Measurements from ENCODE around the gene AQP12B. TPM values are rescaled to one million over a fixed set of nuclear protein-coding genes. Genes with fewer than 3 reads are reported as not detected.

The AQP12B gene
- total and polyA plus RNA-seq, 4 donors = not detected

DNA sequence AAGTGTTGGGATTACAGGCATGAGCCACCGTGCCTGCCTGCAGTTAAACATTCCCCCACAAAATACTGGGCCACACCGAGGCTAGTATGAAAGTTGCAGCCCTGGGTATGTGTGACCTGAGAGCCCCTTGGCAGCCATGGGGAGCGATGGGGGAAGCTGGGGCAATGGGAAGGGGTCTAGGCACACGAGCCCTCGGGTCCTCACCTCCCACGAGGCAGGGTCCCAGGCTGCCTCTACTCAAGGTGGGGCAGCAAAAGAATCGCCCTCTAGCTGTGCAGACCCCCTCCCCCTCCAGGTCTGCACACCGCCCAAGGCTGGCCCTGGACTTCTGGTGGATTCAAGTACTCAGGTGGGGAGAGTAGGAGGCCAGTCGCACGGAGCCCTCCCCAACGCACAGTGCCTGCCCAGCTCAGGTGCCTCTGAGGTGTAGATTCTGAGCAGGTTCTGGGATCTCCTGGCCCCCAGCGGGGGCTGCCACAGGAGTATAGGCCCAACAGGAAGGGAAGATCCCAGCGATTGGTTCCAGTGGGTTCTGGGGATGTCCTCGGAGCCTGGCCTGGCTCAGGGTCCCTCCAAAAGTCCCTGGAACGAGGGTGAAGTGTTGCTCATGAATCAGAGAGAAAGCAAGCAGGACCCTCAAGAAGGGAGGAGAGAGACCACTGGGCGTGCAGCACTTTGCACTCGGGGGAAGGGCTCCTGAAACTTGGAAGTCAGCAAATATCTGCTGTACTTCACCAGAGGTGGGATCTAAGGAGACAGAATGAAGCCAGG lies 54.8 kb downstream of the AQP12B start:
- H3K4me1 ChIP-seq (ENCODE audit: control insufficient read depth in 4 of 4, insufficient read depth in 4 of 4, low read length in 3 of 4) = peaks cover 0 to 2% (median 0%) of the 10 kb centered on the region in 4 donors
- H3K27me3 ChIP-seq (ENCODE audit: control insufficient read depth in 4 of 4, insufficient read depth in 4 of 4, low read length in 3 of 4) = no peaks in the 10 kb centered on the region
- H3K9ac ChIP-seq (ENCODE audit: low read depth in 1 of 2, low read length in 2 of 2) = no peak overlapping the region
- no peaks in the 10 kb centered on the region for H3K36me3 ChIP-seq (ENCODE audit: control insufficient read depth in 4 of 4, insufficient read depth in 3 of 4, low read depth in 1 of 4, low read length in 3 of 4)
- WGBS = 88% methylated on average over 17 of the region's 17 CpGs
- TF ChIP-seq, protein P1, sequence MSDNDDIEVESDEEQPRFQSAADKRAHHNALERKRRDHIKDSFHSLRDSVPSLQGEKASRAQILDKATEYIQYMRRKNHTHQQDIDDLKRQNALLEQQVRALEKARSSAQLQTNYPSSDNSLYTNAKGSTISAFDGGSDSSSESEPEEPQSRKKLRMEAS (IDR thresholded peaks at IDR 0.05) = no peak
- no peak for DNase-seq (ENCODE audit: low spot score)
- H3K4me3 ChIP-seq (ENCODE audit: low read depth in 1 of 3, low read length in 3 of 3) = no peak overlapping the region
- no peaks in the 10 kb centered on the region for H3K9me3 ChIP-seq (ENCODE audit: control insufficient read depth in 4 of 4, low read length in 3 of 4)
- no peak overlapping the region for H3K27ac ChIP-seq (ENCODE audit: low read depth in 1 of 2, low read length in 2 of 2)

DNA sequence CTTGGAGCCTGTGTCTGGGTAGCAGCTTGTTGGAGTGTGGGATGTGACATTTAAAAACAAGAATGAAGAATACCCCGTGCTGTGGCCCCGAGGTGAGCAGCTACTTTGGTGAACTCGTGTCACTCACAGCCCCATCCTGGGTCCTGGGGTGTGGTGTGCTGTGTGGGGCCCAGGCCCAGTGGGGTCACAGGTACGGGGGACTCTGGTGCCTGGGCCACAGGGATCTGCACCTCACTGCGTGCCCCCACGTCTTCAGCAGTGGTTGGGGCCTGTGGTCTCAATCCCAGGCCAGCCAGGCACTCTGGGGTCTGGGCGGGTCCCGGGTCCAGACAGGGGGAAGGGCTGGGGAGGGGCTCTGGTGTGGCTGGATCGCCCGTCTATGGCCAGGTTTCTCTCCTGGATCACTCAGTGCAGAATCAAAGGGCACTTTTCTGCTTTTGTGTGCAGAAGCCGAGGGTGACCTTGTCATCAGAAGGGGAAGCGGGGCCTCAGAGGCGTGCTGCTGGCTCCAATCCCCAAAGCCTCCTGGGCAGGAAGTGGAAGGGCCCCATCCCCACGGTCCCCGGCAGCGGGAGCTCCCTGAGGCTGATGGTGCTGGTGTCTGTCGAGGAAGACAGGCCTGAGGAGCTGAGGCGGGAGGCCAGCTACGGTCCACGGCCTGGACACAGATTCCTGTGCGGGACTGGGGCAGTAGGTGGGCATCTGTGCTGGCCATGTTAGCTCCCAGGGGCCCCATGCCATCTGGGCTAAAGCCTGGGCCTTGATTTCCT lies 56.0 kb downstream of the AQP12B start:
- no peak for DNase-seq (ENCODE audit: low spot score)
- WGBS = 60% methylated on average over 21 of the region's 21 CpGs
- Histone ChIP-seq H3K27me3 (ENCODE audit: control insufficient read depth in 4 of 4, insufficient read depth in 4 of 4, low read length in 3 of 4) (no peaks in the 10 kb centered on the region), H3K4me1 (ENCODE audit: control insufficient read depth in 4 of 4, insufficient read depth in 4 of 4, low read length in 3 of 4) (peaks cover 0 to 2% (median 0%) of the 10 kb centered on the region in 4 donors), H3K9ac (ENCODE audit: low read depth in 1 of 2, low read length in 2 of 2) (no peak overlapping the region), H3K9me3 (ENCODE audit: control insufficient read depth in 4 of 4, low read length in 3 of 4) (no peaks in the 10 kb centered on the region), H3K4me3 (ENCODE audit: low read depth in 1 of 3, low read length in 3 of 3) (no peak overlapping the region), H3K36me3 (ENCODE audit: control insufficient read depth in 4 of 4, insufficient read depth in 3 of 4, low read depth in 1 of 4, low read length in 3 of 4) (no peaks in the 10 kb centered on the region), H3K27ac (ENCODE audit: low read depth in 1 of 2, low read length in 2 of 2) (no peak overlapping the region)
- no peak for TF ChIP-seq RAD21 (IDR thresholded peaks at IDR 0.05)

Small RNA genes lying within 50 kb of the gene (small RNA-seq; reads per million reads assigned to genes)
- not detected for gene AC011298.3

Other genes with a start within 250 kb of the AQP12B start
- gene GPC1, start 247.2 kb downstream of the AQP12B start, total RNA-seq = 10 to 100 TPM in 1 of 2 donors, 1 to 10 TPM in 1; 3.2 to 13.4 TPM
- 10 to 100 TPM in 1 of 2 donors, 1 to 10 TPM in 1; 4.8 to 41.0 TPM for gene GPC1, start 247.2 kb downstream of the AQP12B start, polyA plus RNA-seq
- 10 to 100 TPM in 1 of 2 donors, 1 to 10 TPM in 1; 5.4 to 12.8 TPM for gene ANKMY1, start 124.9 kb downstream of the AQP12B start, total RNA-seq
- gene ANKMY1, start 124.9 kb downstream of the AQP12B start, polyA plus RNA-seq = 1 to 10 TPM; 2.5 to 3.0 TPM
- gene DUSP28, start 122.5 kb downstream of the AQP12B start, total RNA-seq = 1 to 10 TPM; 1.9 to 3.5 TPM
- 1 to 10 TPM; 2.4 to 4.1 TPM for gene DUSP28, start 122.5 kb downstream of the AQP12B start, polyA plus RNA-seq
- 10 to 100 TPM; 26.1 to 32.8 TPM for gene RNPEPL1, start 114.4 kb downstream of the AQP12B start, total RNA-seq
- gene RNPEPL1, start 114.4 kb downstream of the AQP12B start, polyA plus RNA-seq = 10 to 100 TPM; 24.8 to 43.9 TPM
- 10 to 100 TPM in 1 of 2 donors, 1 to 10 TPM in 1; 5.3 to 11.3 TPM for gene CAPN10, start 96.2 kb downstream of the AQP12B start, total RNA-seq
- 1 to 10 TPM; 4.8 to 7.6 TPM for gene CAPN10, start 96.2 kb downstream of the AQP12B start, polyA plus RNA-seq
- gene GPR35, start 57.4 kb downstream of the AQP12B start, total RNA-seq = 1 to 10 TPM in 1 of 2 donors, under 1 TPM in 1; 0.50 to 2.4 TPM
- gene GPR35, start 57.4 kb downstream of the AQP12B start, polyA plus RNA-seq = under 1 TPM; 0.30 to 0.38 TPM
- not detected for gene AQP12A, start 9.0 kb upstream of the AQP12B start, total RNA-seq
- gene AQP12A, start 9.0 kb upstream of the AQP12B start, polyA plus RNA-seq = not detected
- under 1 TPM; 0.08 to 0.14 TPM for gene KIF1A, start 137.3 kb upstream of the AQP12B start, total RNA-seq
- under 1 TPM; 0.03 to 0.21 TPM for gene KIF1A, start 137.3 kb upstream of the AQP12B start, polyA plus RNA-seq
- gene AGXT, start 185.9 kb upstream of the AQP12B start, total RNA-seq = 1,000 to 10,000 TPM in 1 of 2 donors, 100 to 1,000 TPM in 1; 254 to 1,548 TPM
- gene AGXT, start 185.9 kb upstream of the AQP12B start, polyA plus RNA-seq = 1,000 to 10,000 TPM; 1,307 to 1,572 TPM
- under 1 TPM; 0.59 to 0.65 TPM for gene MAB21L4, start 213.3 kb upstream of the AQP12B start, total RNA-seq
- gene MAB21L4, start 213.3 kb upstream of the AQP12B start, polyA plus RNA-seq = 1 to 10 TPM; 1.6 to 8.8 TPM
- under 1 TPM; under 0.01 to 0.08 TPM for gene CROCC2, start 223.5 kb upstream of the AQP12B start, total RNA-seq
- under 1 TPM; 0.01 to 0.13 TPM for gene CROCC2, start 223.5 kb upstream of the AQP12B start, polyA plus RNA-seq

Data from liver (tissue), 10 donors.